Tibial artery (tissue), 4 donors: ENCODE measurements around the gene VEGFB.

Experiments
- DNase-seq, 2 donors: peaks; one replicate each; pipeline ENCODE4 v3.0.0-alpha.2; 2019
- H3K27ac ChIP-seq, 2 donors: fragments of 200-600 bp; sonication (generic) in 1 of 2; 1 replicate in 1 of 2; 2 replicates in 1 of 2; pipeline ENCODE4 v1.5.1; 2018 to 2019; ENCODE audit warnings: mild to moderate bottlenecking in 1 of 2
- H3K27me3 ChIP-seq, 2 donors: fragments of 200-600 bp; sonication (generic) in 1 of 2; one replicate each; pipeline versions ENCODE4 v1.5.1 to v1.6.0; 2016 to 2019
- H3K36me3 ChIP-seq, 3 donors: fragments of 200-600 bp; sonication (generic) in 2 of 3; one replicate each; pipeline ENCODE4 v1.5.1; 2016 to 2019; ENCODE audit warnings: mild to moderate bottlenecking in 2 of 3
- H3K4me1 ChIP-seq, 4 donors: fragments of 200-600 bp; sonication (generic) in 2 of 4; 1 replicate in 3 of 4; 2 replicates in 1 of 4; pipeline ENCODE4 v1.5.1; 2016 to 2019
- H3K4me3 ChIP-seq, 2 donors: fragments of 200-600 bp; sonication (generic) in 1 of 2; 1 replicate in 1 of 2; 2 replicates in 1 of 2; pipeline ENCODE4 v1.5.1; 2018 to 2019; ENCODE audit warnings: mild to moderate bottlenecking in 2 of 2
- H3K9me3 ChIP-seq, 3 donors: fragments of 200-600 bp; sonication (generic) in 1 of 3; one replicate each; pipeline ENCODE4 v1.5.1; 2016 to 2019
- CTCF ChIP-seq, 2 experiments: fragments of 200-600 bp in 1 of 2; fragments of 450-650 bp in 1 of 2; IDR thresholded peaks; one replicate each; pipeline ENCODE4 v1.5.1; 2017 to 2019; ENCODE audit warnings: antibody characterized with exemption in 2 of 2, mild to moderate bottlenecking in 1 of 2, moderate library complexity in 1 of 2
- intact Hi-C: fragments of 100-400 bp; cut with DNase I; formaldehyde crosslinking; loops from one replicate; pipeline ENCODE4 v1.15.0; 2023; ENCODE audit warnings: low total_unique reads

Gene VEGFB

GRCh38 chr11:64268893-64269539 lies 34.6 kb downstream of the VEGFB start:
- DNase-seq = peak; percentile 62 to 88
- H3K36me3 ChIP-seq = peaks cover 12 to 33% (median 25%) of the 10 kb centered on the region in 3 donors
- H3K4me3 ChIP-seq = peak overlapping the region; percentile 60 to 77
- peaks cover 6 to 35% (median 22%) of the 10 kb centered on the region in 4 donors for H3K4me1 ChIP-seq
- H3K27ac ChIP-seq = peak overlapping the region; percentile 84 to 96
- TF ChIP-seq CTCF (IDR thresholded peaks at IDR 0.05) = no peak
- no peaks in the 10 kb centered on the region for H3K27me3 ChIP-seq
- no peaks in the 10 kb centered on the region for H3K9me3 ChIP-seq
- intact Hi-C loops = loop anchor here (5.0 kb wide), 1 partner anchor 62 kb away; the partner anchor contains the start of gene FERMT3

- H3K4me3 ChIP-seq = peak overlapping the region; percentile 60 to 77
- peaks cover 6 to 35% (median 22%) of the 10 kb centered on the region in 4 donors for H3K4me1 ChIP-seq
- TF ChIP-seq CTCF (IDR thresholded peaks at IDR 0.05) = no peak
- intact Hi-C loops = loop anchor here (5.0 kb wide), 1 partner anchor 62 kb away; the partner anchor contains the start of gene FERMT3
- H3K36me3 ChIP-seq = peaks cover 12 to 27% (median 19%) of the 10 kb centered on the region in 3 donors
- H3K27ac ChIP-seq = peak overlapping the region; percentile 84 to 96
- peak; percentile 98 to 99 for DNase-seq
- no peaks in the 10 kb centered on the region for H3K9me3 ChIP-seq
- H3K27me3 ChIP-seq = no peaks in the 10 kb centered on the region
Measured at GRCh38 chr11:64269540-64270220, 35.3 kb downstream of the VEGFB start.

- no peaks in the 10 kb centered on the region for H3K27me3 ChIP-seq
- no peak overlapping the region for H3K27ac ChIP-seq
- no peaks in the 10 kb centered on the region for H3K9me3 ChIP-seq
- peaks cover 0 to 12% (median 12%) of the 10 kb centered on the region in 4 donors for H3K4me1 ChIP-seq
- no peak for TF ChIP-seq CTCF (IDR thresholded peaks at IDR 0.05)
- H3K4me3 ChIP-seq = no peak overlapping the region
- H3K36me3 ChIP-seq = peaks cover 16 to 46% (median 26%) of the 10 kb centered on the region in 3 donors
- no peak for DNase-seq
- intact Hi-C loops = no loop called here
Measured at GRCh38 chr11:64275031-64275800, 40.8 kb downstream of the VEGFB start.

DNA sequence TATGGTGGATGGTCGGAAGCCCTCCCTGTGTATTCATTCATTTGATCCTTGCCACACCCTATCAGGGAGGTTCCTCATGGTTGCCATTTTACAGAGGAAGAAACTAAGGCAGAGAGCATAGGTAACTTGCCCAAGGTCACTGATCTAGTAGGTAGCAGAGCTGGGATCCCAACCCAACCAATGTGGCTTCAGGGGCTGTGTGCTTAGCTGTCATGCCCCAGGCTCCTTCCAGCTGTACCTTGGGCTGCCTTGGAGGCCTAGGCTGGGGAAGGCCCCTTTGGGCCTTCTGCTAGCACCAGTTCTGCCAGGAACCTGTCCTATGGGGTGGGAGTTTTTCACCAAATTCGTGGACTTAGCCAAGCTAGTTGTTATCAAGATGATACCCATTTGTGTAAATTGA lies 41.5 kb downstream of the VEGFB start:
- H3K36me3 ChIP-seq = peaks cover 20 to 50% (median 26%) of the 10 kb centered on the region in 3 donors
- no peak overlapping the region for H3K27ac ChIP-seq
- peaks cover 0 to 12% (median 12%) of the 10 kb centered on the region in 4 donors for H3K4me1 ChIP-seq
- no peak for TF ChIP-seq CTCF (IDR thresholded peaks at IDR 0.05)
- H3K27me3 ChIP-seq = no peaks in the 10 kb centered on the region
- H3K4me3 ChIP-seq = no peak overlapping the region
- intact Hi-C loops = no loop called here
- DNase-seq = no peak
- no peaks in the 10 kb centered on the region for H3K9me3 ChIP-seq

DNA sequence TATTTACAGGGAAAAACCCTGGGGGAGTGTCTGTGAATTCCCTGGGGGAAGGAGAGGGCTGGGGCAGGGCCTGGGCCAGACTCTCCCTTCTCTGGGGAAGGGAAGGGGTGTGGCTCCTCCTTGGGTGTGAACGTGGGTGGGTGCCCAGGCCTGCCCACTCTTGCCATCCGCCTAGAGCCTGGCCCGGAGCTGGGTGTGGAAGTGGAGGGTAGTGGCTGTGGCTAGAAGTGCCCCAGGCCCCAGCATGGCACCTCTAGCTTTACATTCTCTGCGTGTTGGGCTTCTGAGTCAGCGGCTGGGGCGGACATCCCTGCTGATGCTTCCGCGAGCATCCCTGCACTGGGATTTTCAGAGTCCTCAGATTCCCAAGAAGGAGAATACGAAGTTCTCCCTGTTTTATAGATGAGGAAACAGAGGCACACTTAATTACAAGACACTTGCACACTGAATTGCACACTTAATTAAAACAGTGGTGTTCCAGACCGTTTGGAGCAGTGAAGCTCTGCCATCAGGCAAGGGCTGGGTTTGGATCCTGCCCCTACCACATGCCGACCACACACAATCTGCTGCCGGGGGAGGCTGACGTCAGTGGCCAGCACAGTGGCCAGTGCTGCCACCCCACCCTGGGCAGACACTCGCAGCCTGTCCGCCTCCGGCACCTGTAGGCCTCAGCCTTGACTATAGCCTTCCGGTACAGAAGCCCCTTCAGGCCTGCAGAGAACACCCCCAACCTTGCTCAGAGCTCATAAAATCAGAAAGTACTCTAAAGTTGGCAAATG lies 42.5 kb downstream of the VEGFB start:
- Histone ChIP-seq H3K4me3 (no peak overlapping the region), H3K9me3 (no peaks in the 10 kb centered on the region), H3K36me3 (peaks cover 20 to 60% (median 29%) of the 10 kb centered on the region in 3 donors), H3K4me1 (peaks cover 0 to 10% (median 8%) of the 10 kb centered on the region in 4 donors), H3K27ac (no peak overlapping the region), H3K27me3 (no peaks in the 10 kb centered on the region)
- intact Hi-C loops = no loop called here
- no peak for DNase-seq
- TF ChIP-seq CTCF (IDR thresholded peaks at IDR 0.05) = no peak
